A673 (cell line): Measurements from ENCODE around the gene GLI2. TPM values are rescaled to one million over a fixed set of nuclear protein-coding genes. Genes with fewer than 3 reads are reported as not detected.

ENCODE experiments used
- BruUV-seq: library from RNA; stranded (reverse); fragments of 400-500 nt; replicated peaks from 2 replicates; lab custom pipeline; 2021; lab: Mats Ljungman, UMichigan
- CTCF ChIA-PET: fragments of 300-600 bp; sonication (Branson Sonifier 250); formaldehyde crosslinking; loops from one replicate; lab custom pipeline; 2022; ENCODE audit warnings: antibody characterized with exemption; lab: Charles Lee
- POLR2A ChIA-PET: fragments of 300-600 bp; sonication (Branson Sonifier 250); formaldehyde crosslinking; loops from one replicate; lab custom pipeline; 2022; ENCODE audit warnings: antibody characterized with exemption; ENCODE audit not compliant: low non-redundant PET; lab: Charles Lee
- DNase-seq: peaks from one replicate; pipeline ENCODE4 v3.0.0-alpha.2; 2015; ENCODE audit warnings: low spot score
- H3K27ac ChIP-seq: fragments of 200-600 bp; sonication (generic); 2 replicates; pipeline ENCODE4 v1.5.1; 2016; ENCODE audit warnings: mixed run types, low read depth, mild to moderate bottlenecking, mixed read lengths, antibody characterized with exemption, low read length; ENCODE audit not compliant: poor library complexity, severe bottlenecking
- H3K27me3 ChIP-seq: fragments of 200-600 bp; sonication (generic); replicated peaks from 2 replicates; pipeline ENCODE4 v1.6.1; 2017; ENCODE audit warnings: mixed run types, low read depth, mild to moderate bottlenecking, mixed read lengths, antibody characterized with exemption, low read length; ENCODE audit not compliant: insufficient read depth, poor library complexity
- H3K36me3 ChIP-seq: fragments of 200-600 bp; sonication (generic); 2 replicates; pipeline ENCODE4 v1.6.1; 2016; ENCODE audit warnings: mixed run types, mild to moderate bottlenecking, mixed read lengths, antibody characterized with exemption, low read length; ENCODE audit not compliant: insufficient read depth, poor library complexity, severe bottlenecking
- H3K4me1 ChIP-seq: fragments of 200-600 bp; sonication (generic); 2 replicates; pipeline ENCODE4 v1.6.1; 2017; ENCODE audit warnings: mixed run types, mild to moderate bottlenecking, mixed read lengths, antibody characterized with exemption, low read length; ENCODE audit not compliant: insufficient read depth, poor library complexity, severe bottlenecking
- H3K4me3 ChIP-seq: fragments of 200-600 bp; sonication (generic); 2 replicates; pipeline ENCODE4 v1.5.1; 2016; ENCODE audit warnings: low read depth, mixed run types, mild to moderate bottlenecking, mixed read lengths, low read length; ENCODE audit not compliant: poor library complexity, severe bottlenecking
- H3K9me3 ChIP-seq: fragments of 200-600 bp; sonication (generic); 2 replicates; pipeline ENCODE4 v1.6.1; 2016; ENCODE audit warnings: mixed run types, low read depth, mild to moderate bottlenecking, mixed read lengths, antibody characterized with exemption, low read length; ENCODE audit not compliant: poor library complexity, severe bottlenecking
- CTCF ChIP-seq: fragments of 300-800, 200-600 bp; sonication (generic); conservative IDR thresholded peaks from 2 replicates; pipeline ENCODE4 v1.5.1; 2017; ENCODE audit warnings: low read depth, mild to moderate bottlenecking, antibody characterized with exemption, low read length, moderate library complexity, mixed read lengths
- EZH2 ChIP-seq: fragments of 200-600 bp; sonication (generic); IDR thresholded peaks from 2 replicates; pipeline ENCODE4 v1.6.1; 2017; ENCODE audit warnings: borderline replicate concordance, low read depth, mild to moderate bottlenecking, mixed read lengths, antibody characterized with exemption, low read length; ENCODE audit not compliant: poor library complexity, severe bottlenecking
- intact Hi-C: fragments of 100-400 bp; cut with micrococcal nuclease; formaldehyde crosslinking; loops from one replicate; pipeline ENCODE4 v1.10.0; 2022; ENCODE audit not compliant: unreplicated experiment
- total RNA-seq: library from RNA; stranded (reverse); gene quantifications from 2 replicates; pipeline ENCODE4 v1.2.3, GENCODE V29; 2021

The GLI2 gene
- total RNA-seq, 1 experiment from 2014 or later: 8.1 TPM

- Histone ChIP-seq H3K9me3 (no peaks in the 10 kb centered on the region), H3K4me3 (no peak overlapping the region), H3K4me1 (peaks cover 13% of the 10 kb centered on the region), H3K36me3 (no peaks in the 10 kb centered on the region), H3K27me3 (no peaks in the 10 kb centered on the region), H3K27ac (peak overlapping the region; percentile 56)
- TF ChIP-seq EZH2 (no peak), CTCF (no peak)
- ChIA-PET POLR2A (no interaction called here), CTCF (no interaction called here)
- BruUV-seq: no TSS peak
- DNase-seq: peak; percentile 58
- intact Hi-C loops: no loop called here
Observed at GRCh38 chr2:120749506-120750431, 14.1 kb downstream of the GLI2 start.

- intact Hi-C loops: no loop called here
- peak overlapping the region; percentile 56 for H3K27ac ChIP-seq
- BruUV-seq: no TSS peak
- no peaks in the 10 kb centered on the region for H3K36me3 ChIP-seq
- no peak for DNase-seq
- H3K9me3 ChIP-seq: no peaks in the 10 kb centered on the region
- no peak overlapping the region for H3K4me3 ChIP-seq
- TF ChIP-seq CTCF: no peak
- TF ChIP-seq EZH2: no peak
- ChIA-PET CTCF (no interaction called here), POLR2A (no interaction called here)
- no peaks in the 10 kb centered on the region for H3K27me3 ChIP-seq
- H3K4me1 ChIP-seq: peaks cover 13% of the 10 kb centered on the region
Observed at GRCh38 chr2:120750488-120751210, 15.0 kb downstream of the GLI2 start.

GRCh38 chr2:120751553-120751952 is 15.9 kb downstream of the GLI2 start:
- ChIA-PET POLR2A (no interaction called here), CTCF (no interaction called here)
- TF ChIP-seq EZH2 (no peak), CTCF (no peak)
- no peaks in the 10 kb centered on the region for H3K9me3 ChIP-seq
- no peak overlapping the region for H3K4me3 ChIP-seq
- intact Hi-C loops: no loop called here
- DNase-seq: no peak
- H3K27me3 ChIP-seq: no peaks in the 10 kb centered on the region
- H3K27ac ChIP-seq: no peak overlapping the region
- BruUV-seq: no TSS peak
- no peaks in the 10 kb centered on the region for H3K36me3 ChIP-seq
- H3K4me1 ChIP-seq: peaks cover 13% of the 10 kb centered on the region
